ENCODE measurements around the gene DLEU7. TPM values are rescaled to one million over a fixed set of nuclear protein-coding genes. Genes with fewer than 3 reads are reported as not detected.

The DLEU7 gene
- polyA plus RNA-seq, 1 donor (not counting 4 experiments of a cell fraction or from before 2014, with no cell fraction given), result not detected

DNA sequence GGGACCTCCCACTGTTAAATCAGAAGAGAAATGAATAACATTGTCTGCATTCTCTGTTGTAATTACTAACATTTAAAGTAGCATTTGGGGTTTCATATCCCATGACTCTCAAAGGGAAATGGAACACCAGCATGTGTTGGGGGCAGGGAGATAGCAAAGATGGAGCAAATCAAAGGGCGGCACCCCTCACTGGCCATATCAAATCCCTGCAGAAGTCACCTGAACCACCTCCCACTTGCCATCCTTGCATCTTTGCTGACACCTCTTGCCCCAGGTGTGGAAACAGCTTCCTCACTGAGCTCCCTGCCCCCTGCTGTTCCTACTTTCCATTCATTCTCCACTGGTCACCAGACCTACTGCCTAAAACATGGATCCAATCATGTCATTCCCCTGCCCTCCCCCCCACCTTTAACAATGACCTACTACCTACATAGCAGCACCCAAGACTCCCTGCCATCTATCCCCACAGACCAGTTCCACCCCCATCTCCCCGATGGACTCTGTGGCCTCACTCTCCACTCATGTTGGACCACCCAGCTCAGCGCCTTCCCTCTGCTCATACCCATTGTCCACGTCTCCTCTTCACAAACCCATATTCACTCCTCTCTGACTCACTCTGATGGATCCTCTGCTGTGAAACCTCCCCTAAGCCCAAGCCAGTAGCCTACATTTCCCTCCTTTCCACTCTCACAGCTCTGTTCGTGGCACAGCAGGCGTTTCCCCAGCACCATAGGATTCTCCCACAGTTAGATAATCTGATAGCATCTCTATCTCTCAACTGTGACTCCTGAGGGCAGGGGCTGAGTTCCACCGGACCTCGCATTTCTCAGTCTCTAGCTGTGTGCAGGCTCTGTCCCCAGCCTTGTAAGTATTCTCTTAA is 55.9 kb downstream of the DLEU7 start:
- H3K4me1 ChIP-seq (ENCODE audit: control insufficient read depth, extremely low read depth, insufficient read depth, low read length), result no peaks in the 10 kb centered on the region
- no peaks in the 10 kb centered on the region for H3K36me3 ChIP-seq (ENCODE audit: control insufficient read depth in 2 of 2, extremely low read depth in 1 of 2, insufficient read depth in 2 of 2, low read length in 2 of 2)
- no peaks in the 10 kb centered on the region for H3K9me1 ChIP-seq (ENCODE audit: control insufficient read depth, extremely low read depth, insufficient read depth, low read length)
- H3K9ac ChIP-seq (ENCODE audit: control insufficient read depth, extremely low read depth, insufficient read depth, low read length), result no peak overlapping the region
- TF ChIP-seq EZH2 (IDR thresholded peaks at IDR 0.05; ENCODE audit: low read length), result no peak
- TF ChIP-seq, protein P1, sequence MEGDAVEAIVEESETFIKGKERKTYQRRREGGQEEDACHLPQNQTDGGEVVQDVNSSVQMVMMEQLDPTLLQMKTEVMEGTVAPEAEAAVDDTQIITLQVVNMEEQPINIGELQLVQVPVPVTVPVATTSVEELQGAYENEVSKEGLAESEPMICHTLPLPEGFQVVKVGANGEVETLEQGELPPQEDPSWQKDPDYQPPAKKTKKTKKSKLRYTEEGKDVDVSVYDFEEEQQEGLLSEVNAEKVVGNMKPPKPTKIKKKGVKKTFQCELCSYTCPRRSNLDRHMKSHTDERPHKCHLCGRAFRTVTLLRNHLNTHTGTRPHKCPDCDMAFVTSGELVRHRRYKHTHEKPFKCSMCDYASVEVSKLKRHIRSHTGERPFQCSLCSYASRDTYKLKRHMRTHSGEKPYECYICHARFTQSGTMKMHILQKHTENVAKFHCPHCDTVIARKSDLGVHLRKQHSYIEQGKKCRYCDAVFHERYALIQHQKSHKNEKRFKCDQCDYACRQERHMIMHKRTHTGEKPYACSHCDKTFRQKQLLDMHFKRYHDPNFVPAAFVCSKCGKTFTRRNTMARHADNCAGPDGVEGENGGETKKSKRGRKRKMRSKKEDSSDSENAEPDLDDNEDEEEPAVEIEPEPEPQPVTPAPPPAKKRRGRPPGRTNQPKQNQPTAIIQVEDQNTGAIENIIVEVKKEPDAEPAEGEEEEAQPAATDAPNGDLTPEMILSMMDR (optimal IDR thresholded peaks at IDR 0.05 in 1 of 3, IDR thresholded peaks at IDR 0.05 in 1 of 3, conservative IDR thresholded peaks at IDR 0.05 in 1 of 3; ENCODE audit: extremely low read depth in 1 of 3, insufficient read depth in 2 of 3, low read length in 3 of 3), result peak in 1 of 3 experiments; percentile 4
- H4K20me1 ChIP-seq (ENCODE audit: control insufficient read depth, extremely low read depth, insufficient read depth, low read length), result no peaks in the 10 kb centered on the region
- H3K27ac ChIP-seq (ENCODE audit: control insufficient read depth, insufficient read depth, low read length), result no peak overlapping the region
- no peak overlapping the region for H2AFZ ChIP-seq (ENCODE audit: control insufficient read depth, low read length)
- dilution Hi-C loops (cut with MboI; ENCODE audit: extremely low pct_ligation_motif_present, low sequenced_read_pairs), result no loop called here
- peaks cover 5% of the 10 kb centered on the region for H3K27me3 ChIP-seq (ENCODE audit: control insufficient read depth, extremely low read depth, insufficient read depth, low read length)
- no peak for DNase-seq (ENCODE audit: low read depth, low spot score)
- H3K9me3 ChIP-seq (ENCODE audit: control insufficient read depth, low read depth, low read length), result no peaks in the 10 kb centered on the region
- H3K4me3 ChIP-seq (ENCODE audit: control insufficient read depth in 2 of 3, extremely low read depth in 1 of 3, insufficient read depth in 2 of 3, low read depth in 1 of 3, low read length in 3 of 3), result no peak overlapping the region
- no peak overlapping the region for H3K4me2 ChIP-seq (ENCODE audit: control insufficient read depth, extremely low read depth, insufficient read depth, low read depth, low read length)
- FAIRE-seq, result no peak
- H3K79me2 ChIP-seq (ENCODE audit: control insufficient read depth, insufficient read depth, low read length), result no peaks in the 10 kb centered on the region

DNA sequence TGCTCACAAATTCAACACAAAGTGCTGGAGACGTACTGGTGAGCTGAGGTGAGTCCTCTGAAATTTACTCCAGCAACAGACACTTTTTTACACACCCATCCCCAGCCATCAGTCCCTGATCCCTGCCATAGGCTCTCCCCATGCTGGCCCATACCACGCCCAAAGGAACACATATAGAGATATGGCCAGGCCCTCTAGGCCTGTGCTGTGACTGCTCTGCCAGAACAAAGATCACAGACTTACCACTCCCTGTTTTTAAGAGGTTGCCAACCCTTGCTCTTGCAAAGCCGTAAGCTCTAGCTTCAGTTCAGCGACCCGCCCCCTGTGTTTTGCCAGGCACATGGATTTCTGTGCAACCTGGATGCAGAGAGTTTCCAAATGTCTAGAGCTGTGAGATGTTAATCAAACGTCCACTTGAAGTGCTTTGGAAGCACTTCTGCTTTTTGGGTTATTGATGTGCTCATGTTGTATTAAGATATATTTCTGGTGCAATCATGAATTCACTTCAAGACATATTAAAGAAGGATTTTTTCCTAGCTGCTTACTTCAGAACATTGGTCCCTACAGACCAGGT is 59.7 kb downstream of the DLEU7 start:
- Histone ChIP-seq H3K27me3 (ENCODE audit: control insufficient read depth, extremely low read depth, insufficient read depth, low read length) (peaks cover 5% of the 10 kb centered on the region), H3K9ac (ENCODE audit: control insufficient read depth, extremely low read depth, insufficient read depth, low read length) (no peak overlapping the region), H3K36me3 (ENCODE audit: control insufficient read depth in 2 of 2, extremely low read depth in 1 of 2, insufficient read depth in 2 of 2, low read length in 2 of 2) (no peaks in the 10 kb centered on the region), H3K4me1 (ENCODE audit: control insufficient read depth, extremely low read depth, insufficient read depth, low read length) (no peaks in the 10 kb centered on the region), H3K9me1 (ENCODE audit: control insufficient read depth, extremely low read depth, insufficient read depth, low read length) (no peaks in the 10 kb centered on the region), H3K4me3 (ENCODE audit: control insufficient read depth in 2 of 3, extremely low read depth in 1 of 3, insufficient read depth in 2 of 3, low read depth in 1 of 3, low read length in 3 of 3) (no peak overlapping the region), H2AFZ (ENCODE audit: control insufficient read depth, low read length) (no peak overlapping the region), H4K20me1 (ENCODE audit: control insufficient read depth, extremely low read depth, insufficient read depth, low read length) (no peaks in the 10 kb centered on the region), H3K27ac (ENCODE audit: control insufficient read depth, insufficient read depth, low read length) (no peak overlapping the region), H3K9me3 (ENCODE audit: control insufficient read depth, low read depth, low read length) (no peaks in the 10 kb centered on the region), H3K4me2 (ENCODE audit: control insufficient read depth, extremely low read depth, insufficient read depth, low read depth, low read length) (no peak overlapping the region), H3K79me2 (ENCODE audit: control insufficient read depth, insufficient read depth, low read length) (no peaks in the 10 kb centered on the region)
- FAIRE-seq (no peak), DNase-seq (ENCODE audit: low read depth, low spot score) (no peak)
- no peak for TF ChIP-seq EZH2 (IDR thresholded peaks at IDR 0.05; ENCODE audit: low read length)
- TF ChIP-seq, protein P1 (optimal IDR thresholded peaks at IDR 0.05 in 1 of 3, IDR thresholded peaks at IDR 0.05 in 1 of 3, conservative IDR thresholded peaks at IDR 0.05 in 1 of 3; ENCODE audit: extremely low read depth in 1 of 3, insufficient read depth in 2 of 3, low read length in 3 of 3), result no peak
- dilution Hi-C loops (cut with MboI; ENCODE audit: extremely low pct_ligation_motif_present, low sequenced_read_pairs), result no loop called here
